Liver (tissue), 3 donors: ENCODE data around the gene RWDD3.

Experiments
- CTCF ChIP-seq: fragments of 150-350 bp; IDR thresholded peaks from 2 replicates; pipeline ENCODE4 v1.5.1; 2017; ENCODE audit warnings: improper control_type of control experiment, low read depth, low read length; ENCODE audit not compliant: missing input control
- GABPA ChIP-seq, 2 donors: IDR thresholded peaks in 1 of 2; conservative IDR thresholded peaks in 1 of 2; 2 replicates each; pipeline ENCODE4 v1.6.1; 2016; ENCODE audit warnings: antibody characterized with exemption in 2 of 2, mild to moderate bottlenecking in 1 of 2, moderate library complexity in 1 of 2
- MAX ChIP-seq: IDR thresholded peaks from 2 replicates; pipeline ENCODE4 v1.6.1; 2016; ENCODE audit warnings: antibody characterized with exemption
- RAD21 ChIP-seq, 2 donors: IDR thresholded peaks; 2 replicates each; pipeline ENCODE4 v1.6.1; 2016; ENCODE audit warnings: antibody characterized with exemption in 2 of 2, mild to moderate bottlenecking in 2 of 2
- REST ChIP-seq: IDR thresholded peaks from 2 replicates; pipeline ENCODE4 v1.6.1; 2016; ENCODE audit warnings: antibody characterized with exemption, mild to moderate bottlenecking
- SP1 ChIP-seq: IDR thresholded peaks from 2 replicates; pipeline ENCODE4 v1.6.1; 2018; ENCODE audit warnings: antibody characterized with exemption, mild to moderate bottlenecking
- YY1 ChIP-seq: IDR thresholded peaks from 2 replicates; pipeline ENCODE4 v1.6.1; 2016; ENCODE audit warnings: antibody characterized with exemption, mild to moderate bottlenecking
- donor health status: healthy.
- donor health status: healthy.

- TF ChIP-seq REST (no peak), YY1 (no peak), SP1 (no peak), MAX (no peak), CTCF (no peak), RAD21 (IDR thresholded peaks at IDR 0.05) (no peak), GABPA (IDR thresholded peaks at IDR 0.05 in 1 of 2, conservative IDR thresholded peaks at IDR 0.05 in 1 of 2) (no peak)
These were observed 52.5 kb downstream of the RWDD3 start for GRCh38 chr1:95286479-95286878.
